Left lung (tissue), 10 donors: ENCODE data around the gene MEOX2. TPM values are rescaled to one million over a fixed set of nuclear protein-coding genes. Genes with fewer than 3 reads are reported as not detected.

Experiments used
- ATAC-seq: fragments of 200-7000 bp; cut with Tn5 transposase; one replicate; pipeline ENCODE4 v1.9.1; 2020; ENCODE audit warnings: moderate library complexity
- DNase-seq, 4 donors: peaks; one replicate each; pipeline ENCODE4 v3.0.0-alpha.2; 2013 to 2020
- H3K27ac ChIP-seq, 2 donors: fragments of 200-600 bp; sonication (generic) in 1 of 2; one replicate each; pipeline versions ENCODE4 v1.5.0 to v1.8.0; 2020 to 2021
- H3K27me3 ChIP-seq, 2 donors: fragments of 200-600 bp; sonication (generic) in 1 of 2; one replicate each; pipeline versions ENCODE4 v1.5.0 to v1.8.0; 2020 to 2021
- H3K36me3 ChIP-seq, 2 donors: fragments of 200-600 bp; sonication (generic) in 1 of 2; one replicate each; pipeline versions ENCODE4 v1.5.0 to v1.8.0; 2020 to 2021
- H3K4me1 ChIP-seq, 2 donors: fragments of 200-600 bp; one replicate each; pipeline ENCODE4 v1.8.0; 2021
- H3K4me3 ChIP-seq, 2 donors: fragments of 200-600 bp; sonication (generic) in 1 of 2; one replicate each; pipeline versions ENCODE4 v1.5.0 to v1.8.0; 2020 to 2021; ENCODE audit warnings: mild to moderate bottlenecking in 1 of 2
- H3K9me3 ChIP-seq, 2 donors: fragments of 200-600 bp; sonication (generic) in 1 of 2; one replicate each; pipeline versions ENCODE4 v1.5.0 to v1.8.0; 2020 to 2021
- intact Hi-C, 2 donors: fragments of 100-400 bp; cut with DNase I; formaldehyde crosslinking; loops; one replicate each; pipeline versions ENCODE4 v1.11.2 to v1.14.2; 2022
- polyA plus RNA-seq, 6 donors: library from polyadenylated mRNA; unstranded; fragments of 120-200 nt; gene quantifications; one replicate each; pipeline ENCODE4 v1.2.1, GENCODE V29; 2013; ENCODE audit not compliant: insufficient read length in 6 of 6
- total RNA-seq, 2 donors: library from RNA; stranded (reverse); fragmentation: NEBNext Ultra II Directional; extraction: Animal tissue kit (Norgen Biotek cat#: 25700); gene quantifications; one replicate each; pipeline ENCODE4 v1.2.1, GENCODE V29; 2021
- TF ChIP-seq, protein P1 (sequence below), 2 donors: fragments of 200-600 bp; sonication (generic) in 1 of 2; IDR thresholded peaks; one replicate each; pipeline versions ENCODE4 v1.5.0 to v1.8.0; 2021; ENCODE audit warnings: antibody characterized with exemption in 2 of 2
- donor health status: DM: no; HTN: yes; CAD: no.
- donor health status: DM: no; HTN: no; CAD: no.

MEOX2 gene
- total and polyA plus RNA-seq, 8 donors: 25.2 to 224 (median 174) TPM

GRCh38 chr7:15567036-15567435, 119.4 kb downstream of the MEOX2 start:
- H3K27ac ChIP-seq: no peak overlapping the region
- H3K36me3 ChIP-seq: no peaks in the 10 kb centered on the region
- H3K27me3 ChIP-seq: no peaks in the 10 kb centered on the region
- H3K4me1 ChIP-seq: no peaks in the 10 kb centered on the region
- H3K4me3 ChIP-seq: no peak overlapping the region
- no peak for DNase-seq
- H3K9me3 ChIP-seq: peaks cover 0 to 2% of the 10 kb centered on the region in 2 donors
- intact Hi-C loops: no loop called here
- no peak for ATAC-seq
- TF ChIP-seq, protein P1, sequence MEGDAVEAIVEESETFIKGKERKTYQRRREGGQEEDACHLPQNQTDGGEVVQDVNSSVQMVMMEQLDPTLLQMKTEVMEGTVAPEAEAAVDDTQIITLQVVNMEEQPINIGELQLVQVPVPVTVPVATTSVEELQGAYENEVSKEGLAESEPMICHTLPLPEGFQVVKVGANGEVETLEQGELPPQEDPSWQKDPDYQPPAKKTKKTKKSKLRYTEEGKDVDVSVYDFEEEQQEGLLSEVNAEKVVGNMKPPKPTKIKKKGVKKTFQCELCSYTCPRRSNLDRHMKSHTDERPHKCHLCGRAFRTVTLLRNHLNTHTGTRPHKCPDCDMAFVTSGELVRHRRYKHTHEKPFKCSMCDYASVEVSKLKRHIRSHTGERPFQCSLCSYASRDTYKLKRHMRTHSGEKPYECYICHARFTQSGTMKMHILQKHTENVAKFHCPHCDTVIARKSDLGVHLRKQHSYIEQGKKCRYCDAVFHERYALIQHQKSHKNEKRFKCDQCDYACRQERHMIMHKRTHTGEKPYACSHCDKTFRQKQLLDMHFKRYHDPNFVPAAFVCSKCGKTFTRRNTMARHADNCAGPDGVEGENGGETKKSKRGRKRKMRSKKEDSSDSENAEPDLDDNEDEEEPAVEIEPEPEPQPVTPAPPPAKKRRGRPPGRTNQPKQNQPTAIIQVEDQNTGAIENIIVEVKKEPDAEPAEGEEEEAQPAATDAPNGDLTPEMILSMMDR (IDR thresholded peaks at IDR 0.05): no peak

- Histone ChIP-seq H3K27ac (no peak overlapping the region), H3K27me3 (no peaks in the 10 kb centered on the region), H3K4me1 (no peaks in the 10 kb centered on the region), H3K9me3 (peaks cover 0 to 2% of the 10 kb centered on the region in 2 donors), H3K4me3 (no peak overlapping the region), H3K36me3 (no peaks in the 10 kb centered on the region)
- no peak for DNase-seq
- TF ChIP-seq, protein P1 (IDR thresholded peaks at IDR 0.05): no peak
- intact Hi-C loops: no loop called here
- ATAC-seq: no peak
Observed at GRCh38 chr7:15566476-15566875, 120.0 kb downstream of the MEOX2 start.

- Histone ChIP-seq H3K4me1 (no peaks in the 10 kb centered on the region), H3K9me3 (no peaks in the 10 kb centered on the region), H3K27ac (peak within 1 kb of the TSS in 1 of 2 donors; percentile 21), H3K27me3 (no peaks in the 10 kb centered on the region), H3K36me3 (no peaks in the 10 kb centered on the region), H3K4me3 (no peak within 1 kb of the TSS)
- DNase-seq (peak in 1 of 4 donors; percentile 9), ATAC-seq (peak; percentile 49)
- TF ChIP-seq, protein P1 (IDR thresholded peaks at IDR 0.05): no peak
- intact Hi-C loops: no loop called here
Observed at GRCh38 chr7:15561835-15562234, 124.6 kb downstream of the MEOX2 start, which contains the start of gene AGMO. Gene AGMO (minus strand): TSS chr7:15562015.

Other genes starting within 250 kb of the MEOX2 start
- under 1 TPM; 0.58 to 0.85 TPM for gene AGMO, start 124.7 kb downstream of the MEOX2 start, total RNA-seq
- gene AGMO, start 124.7 kb downstream of the MEOX2 start, polyA plus RNA-seq: under 1 TPM; 0.32 to 0.54 (median 0.40) TPM